Measurements from ENCODE around the gene LUC7L3.

DNA sequence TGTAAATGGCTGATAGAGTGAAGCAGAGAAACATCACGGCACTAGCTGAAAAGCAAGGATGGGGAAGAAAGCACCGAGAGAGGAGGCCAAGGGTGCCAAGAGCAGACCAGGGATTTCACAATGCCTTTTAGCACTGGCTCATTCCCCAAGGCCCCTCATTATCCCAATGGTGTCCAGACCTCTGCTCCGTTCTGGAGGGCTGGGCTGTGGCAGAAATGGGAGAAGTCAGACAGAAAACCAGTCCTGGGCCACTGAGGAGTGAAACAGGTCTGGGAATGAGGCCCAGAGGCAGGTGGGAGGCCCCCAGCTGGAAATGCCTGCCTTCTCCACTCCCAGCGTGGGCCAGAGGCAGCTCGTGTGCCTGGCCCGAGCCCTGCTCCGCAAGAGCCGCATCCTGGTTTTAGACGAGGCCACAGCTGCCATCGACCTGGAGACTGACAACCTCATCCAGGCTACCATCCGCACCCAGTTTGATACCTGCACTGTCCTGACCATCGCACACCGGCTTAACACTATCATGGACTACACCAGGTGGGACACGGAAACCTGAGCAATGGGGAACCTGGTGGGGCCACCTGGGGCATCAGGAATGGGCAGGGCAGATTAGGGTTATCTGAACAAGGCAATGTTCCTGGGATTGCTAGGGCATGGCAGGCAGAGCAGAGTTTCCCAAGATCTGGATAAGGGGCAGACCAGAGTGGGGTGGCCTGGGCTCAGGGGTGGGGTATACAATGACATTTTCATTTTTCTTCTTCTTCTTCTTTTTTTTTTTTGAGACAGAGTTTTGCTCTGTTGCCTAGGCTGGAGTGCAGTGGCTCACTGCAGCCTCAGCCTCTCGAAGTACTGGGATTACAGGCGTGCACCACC lies 32.0 kb upstream of the LUC7L3 start:
- TF ChIP-seq CTCF (IDR thresholded peaks at IDR 0.05) (no peak), POLR2A (IDR thresholded peaks at IDR 0.05) (no peak)

All from thyroid gland (tissue), 4 donors.